HG02885 (cell line): ENCODE results near the gene PAOX.

Source experiments
- ATAC-seq: cut with Tn5 transposase; IDR thresholded peaks from one replicate; pipeline ENCODE4 v1.9.1; 2021; ENCODE audit warnings: mild to moderate bottlenecking; ENCODE audit not compliant: unreplicated experiment, poor library complexity

PAOX gene

DNA sequence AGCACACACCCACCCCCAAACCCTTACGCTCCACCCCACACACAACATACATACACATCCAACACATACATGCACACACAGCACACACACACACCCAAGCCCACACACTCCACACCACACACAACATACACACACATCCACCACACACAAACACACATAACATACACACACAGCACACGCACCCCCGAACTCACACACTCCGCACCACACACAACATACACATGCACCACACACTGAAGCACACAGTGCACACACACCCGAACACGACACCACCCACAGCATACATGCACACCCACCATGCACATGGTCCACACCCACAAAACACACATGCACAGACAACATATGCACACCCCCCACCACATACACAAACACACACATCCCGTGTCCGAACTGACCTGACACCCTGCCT is 29.9 kb upstream of the PAOX start:
- ATAC-seq, result no peak

DNA sequence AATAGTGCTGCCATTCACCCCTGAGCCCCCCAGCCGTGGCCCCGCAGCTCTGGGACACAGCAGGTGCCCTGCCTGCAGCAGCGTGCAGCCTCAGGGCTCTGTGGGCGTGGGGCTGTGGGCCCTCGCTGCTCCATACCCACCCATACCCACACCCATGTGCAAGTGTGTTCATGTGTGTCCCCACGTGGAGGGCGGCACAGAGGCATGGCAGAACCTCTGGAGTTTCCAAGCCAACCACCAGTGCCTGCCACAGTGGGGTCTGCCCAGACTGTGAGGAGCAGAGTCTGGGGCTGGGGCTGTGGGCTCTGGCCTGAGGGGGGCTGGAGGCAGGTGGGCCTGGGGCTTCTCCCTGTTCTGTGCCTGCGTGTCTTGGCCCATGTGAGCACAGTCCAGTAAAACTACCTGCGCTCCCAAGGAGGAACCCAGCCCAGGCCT is 29.5 kb upstream of the PAOX start:
- no peak for ATAC-seq

DNA sequence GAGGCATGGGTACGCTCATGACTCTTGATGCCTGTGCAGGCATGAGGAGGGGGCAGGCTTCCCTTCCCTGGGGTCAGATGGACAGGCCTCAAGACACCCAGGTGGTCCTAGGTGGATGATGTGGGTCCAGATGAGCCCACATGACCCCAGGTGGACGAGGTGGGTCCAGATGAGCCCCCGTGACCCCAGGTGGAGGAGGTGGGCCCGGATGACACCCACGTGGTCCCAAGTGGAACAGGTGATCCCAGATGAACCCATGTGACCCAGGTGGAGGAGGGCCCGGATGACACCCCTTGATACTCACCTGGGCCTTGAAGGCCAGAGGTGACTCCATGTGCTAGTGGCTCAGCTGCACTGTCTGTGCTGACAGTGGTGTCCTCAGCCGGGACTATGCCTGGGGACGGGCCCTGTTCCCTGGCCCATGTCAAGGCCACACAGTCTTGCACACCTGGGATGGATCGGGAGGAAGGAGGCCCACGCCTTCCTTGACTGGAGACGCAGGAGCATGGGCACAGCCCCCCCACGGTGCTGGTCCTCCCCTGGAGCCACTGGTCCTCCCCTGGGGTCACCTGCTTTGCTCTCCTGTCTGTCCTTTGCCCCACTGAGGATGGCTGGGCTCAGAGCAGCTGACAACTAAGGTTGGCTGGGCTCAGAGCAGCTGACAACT is 28.6 kb upstream of the PAOX start:
- ATAC-seq, result no peak

DNA sequence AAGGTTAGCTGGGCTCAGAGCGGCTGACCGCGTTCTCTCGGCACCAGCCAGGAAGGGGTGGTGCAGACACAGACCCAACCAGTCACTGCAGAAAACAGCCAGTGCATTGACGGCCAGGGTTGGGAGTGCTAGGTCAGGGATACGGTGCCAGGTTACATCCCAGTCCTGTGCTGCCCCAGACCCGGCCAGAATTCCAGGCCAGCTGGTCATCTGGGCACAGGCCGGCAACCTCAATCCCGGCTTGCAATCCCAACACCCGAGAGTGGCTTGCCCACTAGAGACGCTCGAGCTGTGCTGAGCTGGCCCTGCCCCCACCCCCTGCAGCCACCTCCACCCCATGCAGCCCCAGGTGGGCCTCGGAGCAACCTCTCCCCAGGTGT is 28.1 kb upstream of the PAOX start:
- ATAC-seq, result no peak

DNA sequence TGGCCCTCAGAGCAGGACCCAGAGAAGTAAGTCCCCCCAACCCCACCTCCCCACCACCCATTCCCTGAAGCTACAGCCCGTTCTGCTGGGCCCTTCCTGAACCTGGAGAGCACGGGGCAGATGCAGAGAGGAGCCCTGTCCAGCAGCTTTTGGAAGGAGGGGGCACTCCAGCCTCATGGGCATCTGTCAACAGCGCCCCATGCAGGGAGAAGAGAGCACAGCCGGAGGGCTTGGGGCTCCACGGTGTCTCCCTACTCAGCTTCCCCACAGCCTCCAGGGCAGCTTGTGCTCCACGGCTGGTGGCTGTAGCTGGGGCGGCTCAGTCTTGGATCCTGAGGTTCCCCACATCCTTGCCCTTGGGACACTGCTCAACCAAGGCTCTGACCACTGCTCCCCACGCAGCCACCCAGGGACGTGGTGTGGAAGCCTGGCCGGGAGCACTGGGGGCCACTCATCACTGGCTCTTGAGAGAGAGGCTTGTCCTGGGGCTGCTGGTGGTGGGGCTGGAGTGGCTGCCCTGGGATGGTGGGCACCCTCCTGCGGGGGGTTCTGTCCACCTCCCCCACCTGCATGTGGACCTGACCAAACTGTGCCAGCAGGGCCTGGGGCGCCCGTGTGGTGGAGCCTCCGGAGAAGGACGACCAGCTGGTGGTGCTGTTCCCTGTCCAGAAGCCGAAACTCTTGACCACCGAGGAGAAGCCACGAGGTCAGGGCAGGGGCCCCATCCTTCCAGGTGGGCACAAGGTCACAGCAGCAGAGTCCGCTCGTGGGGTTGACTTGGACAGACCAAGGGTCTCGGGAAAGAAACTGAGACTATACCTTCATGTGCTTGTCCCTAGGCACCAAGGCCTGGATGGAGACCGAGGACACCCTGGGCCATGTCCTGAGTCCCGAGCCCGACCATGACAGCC is 27.4 kb upstream of the PAOX start:
- ATAC-seq, result no peak

DNA sequence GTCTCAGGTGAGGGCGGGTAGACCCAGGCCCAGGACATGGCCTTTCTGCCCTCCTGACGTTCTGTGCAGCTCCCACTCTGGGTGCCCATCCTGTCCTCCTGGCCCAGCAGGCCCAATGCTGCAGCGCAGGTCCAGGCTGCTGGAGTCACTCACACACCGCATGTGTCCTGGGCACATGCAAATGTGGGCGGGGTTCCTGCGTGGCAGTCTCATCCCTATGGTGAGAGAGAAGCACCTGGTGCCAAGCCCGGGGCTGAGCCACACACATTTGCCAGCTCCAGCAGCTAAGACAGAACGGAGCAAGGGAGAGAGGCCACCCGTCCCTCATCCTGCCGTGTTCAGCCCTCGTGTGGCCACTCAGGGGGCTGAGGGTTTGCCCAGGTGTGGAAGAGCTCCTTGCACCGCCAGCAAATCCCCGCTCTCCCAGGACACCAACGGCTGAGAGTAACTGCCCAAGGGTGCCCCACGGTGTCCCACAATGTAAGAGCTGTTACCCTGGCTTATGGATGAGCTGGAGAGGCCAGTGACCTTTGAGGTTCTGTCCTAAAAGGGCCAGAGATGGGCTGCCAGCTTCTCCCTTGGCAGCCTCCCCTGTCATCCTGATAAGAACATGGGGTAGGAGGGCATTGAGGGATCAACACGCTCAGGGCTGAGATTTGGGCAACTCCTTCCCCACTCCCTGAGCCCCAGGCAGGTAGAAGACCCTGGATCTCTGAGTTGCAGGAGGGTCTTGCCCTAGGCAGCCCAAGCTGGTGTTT is 25.7 kb upstream of the PAOX start:
- ATAC-seq, result no peak

DNA sequence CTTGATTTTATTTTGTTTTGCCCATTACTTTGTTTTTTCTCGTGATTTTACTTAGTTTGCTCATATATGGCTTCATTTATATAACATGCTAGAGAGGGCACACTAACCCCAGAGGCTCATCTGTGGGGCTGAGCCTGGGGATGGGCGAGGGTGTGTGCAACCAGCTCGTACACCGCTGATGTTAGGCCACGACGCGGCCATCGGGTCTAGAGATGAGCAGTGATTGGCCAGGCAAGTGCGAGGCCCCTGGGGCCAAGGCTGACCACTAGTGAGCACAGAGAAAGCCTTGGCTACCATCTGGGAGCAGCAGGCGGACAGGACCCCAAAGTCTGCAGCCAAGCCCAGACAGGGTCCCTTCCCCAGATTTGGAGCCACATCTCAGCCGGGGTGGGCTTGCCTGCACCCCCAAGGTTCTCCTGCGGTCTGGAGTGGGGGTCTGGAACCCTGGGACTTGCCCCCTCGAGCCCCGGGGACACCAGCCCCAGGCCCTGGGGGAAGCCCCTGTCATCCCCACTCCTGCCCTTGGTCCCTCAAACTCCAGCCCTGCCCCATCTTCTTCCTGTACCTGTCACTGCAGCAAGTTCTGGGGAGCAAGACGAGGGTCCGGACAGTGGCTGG is 25.0 kb upstream of the PAOX start:
- no peak for ATAC-seq

DNA sequence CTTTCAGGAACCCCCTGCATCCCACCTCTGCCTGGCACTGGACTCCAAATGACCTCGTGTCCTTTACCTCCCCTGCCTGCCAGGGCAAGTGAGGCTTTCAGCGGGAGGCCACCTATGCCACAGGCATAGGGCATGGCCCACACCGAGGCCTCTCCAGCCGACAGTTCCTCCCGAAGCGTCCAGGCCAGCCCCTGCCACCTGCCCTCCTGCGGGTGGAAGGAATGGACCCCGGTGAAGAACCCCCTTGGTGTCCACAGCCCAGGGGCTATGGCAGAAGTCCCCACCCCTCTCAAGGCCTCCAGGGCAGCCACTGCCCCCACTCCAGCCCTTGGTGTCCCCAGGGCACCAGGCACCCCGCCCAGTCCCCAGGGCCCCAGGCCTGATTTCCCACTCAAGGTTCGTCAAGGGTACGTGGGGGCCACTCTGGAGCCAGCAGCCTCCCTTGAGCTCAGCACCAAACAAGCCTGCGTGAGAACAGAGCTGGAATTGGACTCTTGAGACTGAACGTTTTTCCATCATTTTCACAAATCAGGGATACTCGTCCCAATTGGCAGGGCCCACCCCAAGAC is 24.3 kb upstream of the PAOX start:
- ATAC-seq, result no peak

DNA sequence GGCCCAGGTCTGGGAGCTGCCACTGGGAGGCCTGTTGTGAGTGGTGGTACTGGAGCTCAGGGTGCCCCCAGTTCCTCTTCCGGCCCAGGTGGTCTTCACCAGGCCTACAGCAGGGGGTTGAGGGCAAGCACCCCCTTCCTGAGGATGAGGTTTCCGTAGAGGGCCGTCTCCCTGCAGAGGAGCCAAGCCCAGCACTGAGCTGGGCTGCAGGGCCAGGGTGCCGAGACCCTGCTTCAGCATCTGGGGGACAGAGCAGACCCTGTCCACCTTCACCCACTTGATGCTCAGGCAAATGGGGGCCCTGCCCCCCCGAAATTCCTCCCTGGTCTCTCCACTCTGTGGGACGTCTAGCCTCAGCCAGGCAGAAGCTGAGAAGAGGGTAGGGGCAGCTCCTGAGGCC is 23.8 kb upstream of the PAOX start:
- ATAC-seq, result no peak

DNA sequence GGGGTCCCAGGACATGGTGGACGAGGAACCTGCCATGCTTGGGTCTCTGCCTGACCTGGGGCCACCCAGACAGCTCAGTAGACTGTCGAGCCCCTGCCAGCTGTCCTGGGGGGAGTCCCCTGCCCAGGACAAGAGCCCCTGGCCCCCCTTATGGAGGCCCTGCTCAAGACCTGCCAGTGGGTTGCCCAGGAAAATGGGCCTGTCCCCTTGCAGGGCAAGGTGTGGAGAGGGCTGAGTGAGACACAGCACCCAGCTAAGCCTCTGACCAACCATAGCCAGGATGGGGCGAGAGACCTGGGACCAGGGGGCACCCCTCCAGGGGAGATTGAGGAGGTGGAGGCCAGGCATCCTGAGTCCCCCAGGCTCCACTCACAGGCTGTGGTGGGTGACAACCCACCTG is 23.1 kb upstream of the PAOX start:
- ATAC-seq, result no peak

DNA sequence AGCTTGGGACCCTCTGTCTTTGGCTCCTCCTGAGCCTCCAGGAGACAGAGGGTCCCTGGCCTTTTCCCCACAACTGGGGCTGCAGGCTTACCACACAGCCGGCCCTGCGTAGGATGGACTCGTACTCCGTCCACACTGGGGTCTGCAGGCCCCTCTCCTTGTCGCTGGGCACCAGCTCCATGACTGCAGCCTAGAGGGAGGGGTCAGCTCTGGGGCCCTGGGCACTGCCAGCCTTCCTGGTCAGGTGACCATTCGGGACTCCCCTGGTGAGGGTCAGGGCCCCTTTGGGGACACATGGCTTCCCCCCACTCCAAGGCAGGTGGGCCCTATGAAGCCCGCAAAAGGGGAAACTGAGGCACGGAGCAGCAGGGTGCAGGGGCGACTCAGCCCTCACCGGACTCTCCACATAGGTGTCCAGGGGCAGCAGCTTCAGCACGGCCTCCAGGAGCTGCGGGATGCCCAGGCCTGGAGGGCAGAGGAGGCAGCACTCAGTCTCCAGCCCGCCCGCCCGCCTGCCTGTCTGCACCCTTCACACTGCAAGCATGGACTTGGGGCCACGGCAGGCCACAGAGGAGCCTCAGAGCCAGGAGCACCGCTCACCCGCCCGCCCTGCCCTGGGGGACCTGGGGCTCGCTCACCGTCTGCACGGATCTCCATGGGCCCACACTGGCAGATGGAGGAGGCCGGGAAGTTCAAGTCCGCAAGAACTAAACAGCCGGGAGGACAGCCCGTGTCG is 22.3 kb upstream of the PAOX start:
- ATAC-seq, result peak; percentile 4

DNA sequence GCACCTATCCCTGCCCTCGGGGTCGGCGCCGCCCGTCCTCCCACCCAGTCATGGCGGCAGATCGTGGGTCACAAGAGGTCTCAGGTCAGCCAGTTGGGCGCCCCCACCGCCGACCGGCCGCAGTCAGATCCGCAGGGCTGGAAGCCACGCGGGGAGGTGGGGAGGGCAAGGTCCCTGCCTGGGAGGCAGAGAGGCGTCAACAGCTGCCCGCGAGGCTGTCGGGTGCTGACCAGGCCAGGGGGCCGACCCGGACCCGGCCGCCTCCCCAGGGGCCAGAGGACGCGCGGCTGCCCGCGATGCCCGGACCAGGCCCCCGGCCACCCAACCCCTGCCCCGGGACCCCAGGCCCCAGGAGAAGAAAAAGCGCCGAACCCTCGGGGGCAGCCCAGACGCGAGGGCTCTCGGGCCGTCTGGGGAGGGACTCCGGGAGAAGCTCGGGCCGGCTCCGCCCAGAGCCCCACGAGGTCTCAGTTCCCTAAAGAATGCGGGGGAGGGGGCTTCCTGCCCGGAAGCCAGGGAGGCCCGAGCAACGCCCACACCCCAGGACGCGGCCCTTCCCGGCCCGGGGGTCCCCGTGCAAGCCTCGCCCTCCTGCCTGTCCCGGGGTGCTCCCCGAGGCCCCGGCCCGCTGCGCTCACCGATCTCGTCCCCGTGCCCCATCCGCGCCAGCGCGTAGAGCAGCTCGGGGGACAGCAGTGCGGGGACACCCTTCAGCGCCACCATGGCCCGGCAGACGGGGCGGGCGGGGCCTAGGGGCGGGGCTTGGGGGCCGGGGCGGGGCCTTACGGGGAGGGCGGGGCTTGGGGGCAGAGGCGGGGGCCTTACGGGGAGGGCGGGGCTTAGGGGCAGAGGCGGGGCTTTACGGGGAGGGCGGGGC is 21.5 kb upstream of the PAOX start, which contains the start of gene FUOM:
TSS of gene FUOM (minus strand) at position 735 of the 877 bp plus-strand sequence. CDS start at position 723, 12 bp downstream.
- peak; percentile 74 for ATAC-seq

DNA sequence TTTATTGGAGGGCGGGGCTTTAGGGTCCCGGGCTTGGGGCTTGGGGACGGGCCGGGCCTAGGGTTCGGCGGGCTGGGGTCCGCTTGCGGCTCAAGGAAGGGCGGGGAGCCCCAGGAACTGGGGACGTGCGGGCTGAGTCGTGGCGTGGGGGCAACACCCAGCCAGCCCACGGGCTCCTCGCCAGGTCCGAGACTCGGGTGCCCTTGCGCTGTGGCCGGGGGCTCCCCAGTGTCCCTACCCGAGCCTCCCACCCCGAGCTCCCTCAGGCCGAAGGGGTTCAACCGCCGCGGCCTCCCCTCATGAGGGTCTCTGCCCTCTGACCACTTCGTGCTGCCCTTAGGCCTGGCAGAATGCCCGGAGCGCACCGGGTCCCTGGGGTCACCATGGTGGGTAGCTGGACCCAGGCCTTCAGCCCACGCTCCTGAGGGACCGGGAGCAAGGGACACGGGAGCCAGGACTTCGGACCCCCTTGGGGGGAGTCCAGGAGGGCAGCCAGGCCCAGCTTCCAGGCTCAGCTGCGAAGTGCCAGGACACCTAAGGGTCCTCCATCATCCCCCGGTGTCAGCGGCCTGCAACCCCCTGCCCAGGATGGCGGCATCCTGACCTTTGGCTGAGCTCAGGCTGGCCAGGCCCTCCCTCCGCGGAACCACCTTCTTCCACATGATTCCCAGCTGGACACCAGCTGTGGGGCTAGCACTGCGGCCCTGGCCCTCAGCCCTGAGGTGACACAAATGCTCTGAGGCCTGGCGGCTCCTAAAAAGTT is 20.7 kb upstream of the PAOX start:
- ATAC-seq, result no peak

DNA sequence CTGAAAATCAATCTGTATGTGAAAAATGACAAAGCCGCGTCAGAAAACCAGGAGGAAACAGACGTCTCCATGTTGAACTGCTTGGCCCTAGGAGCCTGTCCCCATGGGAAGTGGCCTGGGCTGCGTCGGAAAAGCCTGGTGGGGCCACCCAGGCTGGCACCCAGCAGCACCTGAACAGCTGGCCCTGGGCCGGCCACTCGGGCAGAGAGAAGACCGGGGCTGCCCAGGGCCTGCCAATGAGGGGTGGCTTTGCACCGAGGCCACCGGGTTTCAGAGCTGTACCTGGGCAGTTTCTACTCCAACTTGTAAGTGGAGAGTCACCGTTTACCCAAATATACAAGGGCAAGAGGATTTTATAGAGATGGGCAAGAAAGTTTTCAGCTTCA is 20.1 kb upstream of the PAOX start:
- no peak for ATAC-seq

DNA sequence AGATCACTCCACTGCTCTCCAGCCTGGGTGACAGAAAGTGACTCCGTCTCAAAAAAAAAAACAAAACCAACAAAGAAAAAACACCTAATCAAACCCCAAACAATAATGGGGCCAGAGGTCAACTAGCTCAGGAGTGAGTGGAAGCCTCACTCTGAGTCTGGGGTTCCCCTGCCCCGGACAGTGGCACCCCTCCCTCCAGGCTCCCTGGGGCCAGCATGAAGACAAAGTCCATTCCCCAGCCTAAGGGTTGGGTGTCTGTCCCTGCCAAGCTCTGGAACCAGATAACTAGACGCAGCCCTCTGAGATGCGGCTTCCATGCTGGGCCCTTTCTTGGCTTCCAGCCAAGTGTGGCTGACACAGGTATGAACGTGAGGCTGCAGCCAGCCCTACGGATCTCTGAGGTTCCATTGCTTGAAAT is 19.5 kb upstream of the PAOX start:
- no peak for ATAC-seq

DNA sequence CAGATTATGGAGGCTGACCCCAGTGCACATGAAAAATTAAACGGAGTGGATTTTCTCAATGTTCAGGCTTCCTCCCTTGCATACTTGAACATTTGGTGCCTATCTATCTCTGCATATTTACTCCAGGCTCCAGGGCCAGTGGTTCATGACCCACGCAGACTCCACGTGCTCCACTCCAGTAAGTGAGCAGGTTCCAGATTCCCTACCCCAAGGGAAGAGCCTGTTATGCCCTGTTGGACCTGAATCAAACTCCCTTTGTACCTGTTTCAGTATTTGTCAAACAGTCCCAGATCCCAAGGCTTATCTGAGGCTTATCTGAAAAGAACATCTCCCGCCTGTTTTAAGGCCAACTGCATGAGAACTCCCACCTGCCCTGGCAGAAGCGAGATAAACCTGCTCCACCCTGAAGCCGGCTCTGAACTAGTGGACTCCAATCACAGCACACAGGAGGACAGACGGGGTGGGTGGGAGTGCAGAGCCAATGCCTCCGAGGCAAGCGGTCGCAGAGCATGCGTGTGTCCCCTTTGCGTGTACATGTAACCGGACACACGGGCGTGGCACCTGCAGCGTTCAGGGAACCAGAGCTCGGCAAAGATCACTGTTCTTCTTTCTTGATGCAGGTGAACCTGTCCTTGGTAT is 19.0 kb upstream of the PAOX start:
- ATAC-seq, result no peak

DNA sequence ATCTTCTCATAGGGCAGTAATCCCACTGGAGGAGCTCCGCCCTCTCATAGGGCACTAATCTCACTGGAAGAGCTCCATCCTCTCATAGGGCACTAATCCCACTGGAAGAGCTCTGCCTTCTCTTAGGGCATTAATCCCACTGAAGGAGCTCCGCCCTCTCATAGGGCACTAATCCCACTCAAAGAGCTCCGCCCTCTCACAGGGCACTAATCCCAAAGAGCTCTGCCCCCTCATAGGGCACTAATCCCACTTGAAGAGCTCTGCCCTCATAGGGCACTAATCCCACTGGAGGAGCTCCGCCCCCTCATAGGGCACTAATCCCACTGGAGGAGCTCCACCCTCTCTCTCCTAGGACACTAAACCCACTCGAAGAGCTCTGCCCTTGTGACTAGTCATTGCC is 17.8 kb upstream of the PAOX start:
- no peak for ATAC-seq
